Peyer's patch (tissue), 4 donors: ENCODE results near the gene IGDCC3.

Source experiments
- POLR2A ChIP-seq, 2 donors: fragments of 450-650 bp; IDR thresholded peaks; one replicate each; pipeline ENCODE4 v1.5.1; 2017; ENCODE audit warnings: antibody characterized with exemption in 2 of 2, mild to moderate bottlenecking in 2 of 2, moderate library complexity in 2 of 2
- TF ChIP-seq, protein P1 (sequence below), 6 experiments: fragments of 450-650 bp in 4 of 6; fragments of 200-600 bp in 2 of 6; sonication (generic) in 1 of 6; IDR thresholded peaks; one replicate each; pipeline ENCODE4 v1.5.1; 2017 to 2019; ENCODE audit warnings: antibody characterized with exemption in 6 of 6, mild to moderate bottlenecking in 3 of 6, moderate library complexity in 1 of 6

DNA sequence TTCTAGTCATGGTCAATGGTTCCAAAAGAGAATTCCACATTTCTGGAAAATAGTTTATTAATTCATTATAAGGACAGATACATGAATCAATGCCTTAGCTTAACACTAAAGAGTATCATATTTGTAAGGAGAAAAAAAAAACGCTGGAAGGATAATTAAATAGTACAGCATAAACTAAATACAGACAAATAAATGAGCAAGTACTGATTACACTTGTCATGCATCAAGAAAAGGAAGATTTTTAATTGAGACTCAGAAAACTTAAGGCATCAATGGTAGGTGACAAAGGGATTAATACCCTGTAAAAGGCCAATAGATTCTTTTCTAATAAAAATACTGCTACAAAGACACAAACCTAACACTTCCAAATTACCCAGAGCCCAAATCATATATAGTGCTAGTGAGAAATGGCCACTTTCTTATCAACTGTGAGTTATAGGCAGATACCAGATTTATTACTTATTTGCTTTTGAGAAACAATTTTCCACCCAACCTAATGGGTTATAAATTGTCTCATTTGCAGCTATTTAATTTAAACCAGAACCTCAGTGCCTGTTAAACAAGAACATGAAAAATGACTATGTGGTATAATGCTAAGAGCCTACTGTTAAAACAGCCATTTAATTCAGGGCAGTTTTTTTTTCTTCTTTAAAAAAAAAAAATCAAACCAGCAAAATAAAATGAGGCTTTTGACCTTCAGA is 3.8 kb upstream of the IGDCC3 start:
- TF ChIP-seq, protein P1, sequence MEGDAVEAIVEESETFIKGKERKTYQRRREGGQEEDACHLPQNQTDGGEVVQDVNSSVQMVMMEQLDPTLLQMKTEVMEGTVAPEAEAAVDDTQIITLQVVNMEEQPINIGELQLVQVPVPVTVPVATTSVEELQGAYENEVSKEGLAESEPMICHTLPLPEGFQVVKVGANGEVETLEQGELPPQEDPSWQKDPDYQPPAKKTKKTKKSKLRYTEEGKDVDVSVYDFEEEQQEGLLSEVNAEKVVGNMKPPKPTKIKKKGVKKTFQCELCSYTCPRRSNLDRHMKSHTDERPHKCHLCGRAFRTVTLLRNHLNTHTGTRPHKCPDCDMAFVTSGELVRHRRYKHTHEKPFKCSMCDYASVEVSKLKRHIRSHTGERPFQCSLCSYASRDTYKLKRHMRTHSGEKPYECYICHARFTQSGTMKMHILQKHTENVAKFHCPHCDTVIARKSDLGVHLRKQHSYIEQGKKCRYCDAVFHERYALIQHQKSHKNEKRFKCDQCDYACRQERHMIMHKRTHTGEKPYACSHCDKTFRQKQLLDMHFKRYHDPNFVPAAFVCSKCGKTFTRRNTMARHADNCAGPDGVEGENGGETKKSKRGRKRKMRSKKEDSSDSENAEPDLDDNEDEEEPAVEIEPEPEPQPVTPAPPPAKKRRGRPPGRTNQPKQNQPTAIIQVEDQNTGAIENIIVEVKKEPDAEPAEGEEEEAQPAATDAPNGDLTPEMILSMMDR (IDR thresholded peaks at IDR 0.05), result no peak
- TF ChIP-seq POLR2A (IDR thresholded peaks at IDR 0.05), result no peak
